ENCODE measurements around the gene SLC49A3. TPM values are rescaled to one million over a fixed set of nuclear protein-coding genes. Genes with fewer than 3 reads are reported as not detected.

Gene SLC49A3
- total RNA-seq, 2 donors from 2014 or later: 15.1 to 16.4 TPM

DNA sequence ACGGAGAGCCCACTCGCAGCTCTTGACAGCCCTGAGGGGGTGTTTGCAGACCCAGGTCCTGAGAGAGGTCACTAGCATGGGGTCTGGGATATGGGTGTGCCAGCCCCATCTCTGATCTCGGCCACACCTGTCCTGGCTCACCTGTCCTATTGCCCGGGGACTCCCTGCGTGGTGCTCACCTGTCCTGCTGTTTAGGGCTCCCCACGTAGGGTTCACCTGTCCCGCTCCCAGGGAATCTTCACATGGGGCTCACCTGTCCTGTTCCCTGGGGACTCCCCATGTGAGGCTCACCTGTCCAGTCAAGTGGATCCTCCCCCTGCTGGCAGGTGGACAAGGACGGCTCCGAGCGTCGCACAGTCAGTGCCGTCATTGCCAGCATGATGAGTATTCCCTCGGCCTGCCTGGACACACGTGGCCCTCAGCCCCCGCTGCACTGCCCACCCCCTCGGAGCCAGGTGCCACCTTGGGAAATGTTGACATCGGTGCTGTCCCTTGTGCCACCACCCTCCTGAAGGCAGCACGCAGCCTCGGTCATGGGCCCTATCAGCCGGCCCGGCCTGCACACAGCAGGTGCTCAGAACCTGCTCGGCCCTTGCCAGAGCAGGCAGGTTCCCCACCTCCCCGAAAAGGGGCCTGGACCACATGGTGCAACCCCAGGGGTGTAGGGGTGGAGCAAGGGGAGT, 6.3 kb downstream of the SLC49A3 start:
- DNase-seq: no peak
- Mint-ChIP-seq H3K4me1 (peaks cover 2% of the 10 kb centered on the region), H3K27ac (no peak overlapping the region), H3K36me3 (ENCODE audit: low read depth) (peaks cover 5% of the 10 kb centered on the region), H3K27me3 (ENCODE audit: insufficient read depth) (peaks cover 2% of the 10 kb centered on the region), H3K4me3 (no peak overlapping the region), H3K9me3 (no peaks in the 10 kb centered on the region)
- no peak overlapping the region for H3K9ac ChIP-seq (ENCODE audit: extremely low read depth, low read length, poor library complexity, severe bottlenecking)
- WGBS, 2 experiments (ENCODE audit: insufficient coverage in 1 of 2, insufficient read length in 1 of 2): 94 to 99% methylated on average over 17 to 23 of the region's 23 CpGs
- no peaks in the 10 kb centered on the region for H3K9me3 ChIP-seq (ENCODE audit: control insufficient read depth, low read length)
- no peaks in the 10 kb centered on the region for H3K27me3 ChIP-seq (ENCODE audit: control insufficient read depth, insufficient read depth, low read length, poor library complexity, severe bottlenecking)
- H3K27ac ChIP-seq (ENCODE audit: low read depth, low read length): no peak overlapping the region
- no peak overlapping the region for H3K4me3 ChIP-seq (ENCODE audit: low read length)
- TF ChIP-seq, protein P1, sequence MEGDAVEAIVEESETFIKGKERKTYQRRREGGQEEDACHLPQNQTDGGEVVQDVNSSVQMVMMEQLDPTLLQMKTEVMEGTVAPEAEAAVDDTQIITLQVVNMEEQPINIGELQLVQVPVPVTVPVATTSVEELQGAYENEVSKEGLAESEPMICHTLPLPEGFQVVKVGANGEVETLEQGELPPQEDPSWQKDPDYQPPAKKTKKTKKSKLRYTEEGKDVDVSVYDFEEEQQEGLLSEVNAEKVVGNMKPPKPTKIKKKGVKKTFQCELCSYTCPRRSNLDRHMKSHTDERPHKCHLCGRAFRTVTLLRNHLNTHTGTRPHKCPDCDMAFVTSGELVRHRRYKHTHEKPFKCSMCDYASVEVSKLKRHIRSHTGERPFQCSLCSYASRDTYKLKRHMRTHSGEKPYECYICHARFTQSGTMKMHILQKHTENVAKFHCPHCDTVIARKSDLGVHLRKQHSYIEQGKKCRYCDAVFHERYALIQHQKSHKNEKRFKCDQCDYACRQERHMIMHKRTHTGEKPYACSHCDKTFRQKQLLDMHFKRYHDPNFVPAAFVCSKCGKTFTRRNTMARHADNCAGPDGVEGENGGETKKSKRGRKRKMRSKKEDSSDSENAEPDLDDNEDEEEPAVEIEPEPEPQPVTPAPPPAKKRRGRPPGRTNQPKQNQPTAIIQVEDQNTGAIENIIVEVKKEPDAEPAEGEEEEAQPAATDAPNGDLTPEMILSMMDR (conservative IDR thresholded peaks at IDR 0.05): no peak
- no peaks in the 10 kb centered on the region for H3K4me1 ChIP-seq (ENCODE audit: control insufficient read depth, insufficient read depth, low read length)
- H3K36me3 ChIP-seq (ENCODE audit: control insufficient read depth, insufficient read depth, low read length): no peaks in the 10 kb centered on the region

DNA sequence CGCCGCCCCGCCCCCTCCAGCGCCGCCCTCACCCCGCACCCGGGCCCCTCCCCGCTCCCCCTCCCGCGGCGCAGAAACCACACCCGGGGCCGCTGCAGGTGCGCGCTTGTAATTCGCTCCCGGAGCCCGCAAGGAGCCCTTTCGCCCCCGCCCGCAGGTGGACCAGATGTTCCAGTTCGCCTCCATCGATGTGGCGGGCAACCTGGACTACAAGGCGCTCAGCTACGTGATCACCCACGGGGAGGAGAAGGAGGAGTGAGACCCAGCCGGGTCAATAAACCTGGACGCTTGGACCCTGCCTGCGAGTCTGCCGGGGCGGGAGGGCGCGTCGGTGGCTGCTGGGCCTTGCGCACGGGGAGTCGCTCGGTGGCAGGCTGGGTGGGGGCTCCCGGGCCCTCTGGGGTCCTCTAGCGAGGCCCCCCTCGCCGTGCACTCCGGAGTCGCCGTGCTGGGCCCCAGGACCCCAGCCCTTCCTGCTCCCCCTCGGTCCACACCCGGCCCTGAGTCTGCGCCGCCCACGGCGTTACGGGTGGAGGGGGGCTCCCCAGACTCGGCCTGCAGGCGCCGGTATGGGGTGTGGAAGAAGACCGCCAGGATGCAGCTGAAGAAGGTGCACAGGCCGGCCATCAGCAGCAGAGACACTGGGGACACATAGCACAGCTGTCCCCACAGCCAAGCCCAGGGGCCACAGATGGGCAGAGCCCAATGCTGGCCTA, 7.1 kb downstream of the SLC49A3 start:
- Mint-ChIP-seq H3K4me3 (peak overlapping the region; percentile 47), H3K27ac (no peak overlapping the region), H3K27me3 (ENCODE audit: insufficient read depth) (peaks cover 2% of the 10 kb centered on the region), H3K9me3 (no peaks in the 10 kb centered on the region), H3K36me3 (ENCODE audit: low read depth) (peaks cover 5% of the 10 kb centered on the region), H3K4me1 (peaks cover 2% of the 10 kb centered on the region)
- TF ChIP-seq, protein P1 (conservative IDR thresholded peaks at IDR 0.05): no peak
- H3K27ac ChIP-seq (ENCODE audit: low read depth, low read length): no peak overlapping the region
- H3K9ac ChIP-seq (ENCODE audit: extremely low read depth, low read length, poor library complexity, severe bottlenecking): no peak overlapping the region
- no peaks in the 10 kb centered on the region for H3K27me3 ChIP-seq (ENCODE audit: control insufficient read depth, insufficient read depth, low read length, poor library complexity, severe bottlenecking)
- peak; percentile 75 for DNase-seq
- no peaks in the 10 kb centered on the region for H3K36me3 ChIP-seq (ENCODE audit: control insufficient read depth, insufficient read depth, low read length)
- WGBS, 2 experiments (ENCODE audit: insufficient coverage in 1 of 2, insufficient read length in 1 of 2): 89 to 98% methylated on average over 29 to 53 of the region's 58 CpGs
- no peak overlapping the region for H3K4me3 ChIP-seq (ENCODE audit: low read length)
- no peaks in the 10 kb centered on the region for H3K9me3 ChIP-seq (ENCODE audit: control insufficient read depth, low read length)
- no peaks in the 10 kb centered on the region for H3K4me1 ChIP-seq (ENCODE audit: control insufficient read depth, insufficient read depth, low read length)

DNA sequence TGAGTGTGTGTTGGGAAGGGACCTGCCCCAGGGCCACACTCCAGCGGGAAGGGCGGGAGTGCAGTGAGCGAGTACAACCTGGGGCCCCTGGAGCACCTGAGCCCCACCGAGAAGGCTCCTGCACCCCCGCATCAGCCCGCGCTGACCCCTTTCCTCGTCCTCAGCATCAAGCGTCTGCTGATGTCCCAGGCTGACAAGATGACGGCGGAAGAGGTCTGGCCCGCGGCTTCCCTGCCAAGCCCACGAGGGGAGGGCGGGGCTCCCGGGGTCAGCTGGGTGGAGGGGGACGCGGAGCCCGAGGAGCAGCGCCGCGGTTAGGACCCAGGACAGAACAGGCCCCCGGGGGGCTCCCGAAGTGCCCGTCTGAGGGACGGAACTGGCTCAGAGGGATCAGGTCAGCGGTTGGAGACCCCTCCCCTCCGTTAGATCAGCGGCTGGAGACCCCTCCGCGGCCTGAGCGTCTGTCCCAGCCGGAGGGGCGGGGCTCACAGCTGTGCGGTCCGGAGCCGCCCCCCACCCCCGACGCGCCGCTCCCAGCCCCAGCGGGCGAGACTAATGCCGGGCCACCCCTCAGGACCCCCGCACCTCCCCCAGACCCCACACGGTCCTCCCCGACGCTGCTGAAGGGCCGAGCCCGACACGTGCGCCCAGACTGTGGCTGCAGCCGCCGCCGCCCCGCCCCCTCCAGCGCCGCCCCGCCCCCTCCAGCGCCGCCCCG, 7.9 kb downstream of the SLC49A3 start:
- Histone ChIP-seq H3K27ac (ENCODE audit: low read depth, low read length) (no peak overlapping the region), H3K36me3 (ENCODE audit: control insufficient read depth, insufficient read depth, low read length) (no peaks in the 10 kb centered on the region), H3K4me3 (ENCODE audit: low read length) (peak overlapping the region; percentile 58), H3K9ac (ENCODE audit: extremely low read depth, low read length, poor library complexity, severe bottlenecking) (no peak overlapping the region), H3K9me3 (ENCODE audit: control insufficient read depth, low read length) (no peaks in the 10 kb centered on the region), H3K27me3 (ENCODE audit: control insufficient read depth, insufficient read depth, low read length, poor library complexity, severe bottlenecking) (no peaks in the 10 kb centered on the region), H3K4me1 (ENCODE audit: control insufficient read depth, insufficient read depth, low read length) (no peaks in the 10 kb centered on the region)
- H3K36me3 Mint-ChIP-seq (ENCODE audit: low read depth): peaks cover 5% of the 10 kb centered on the region
- H3K4me1 Mint-ChIP-seq: peaks cover 4% of the 10 kb centered on the region
- no peaks in the 10 kb centered on the region for H3K9me3 Mint-ChIP-seq
- peaks cover 2% of the 10 kb centered on the region for H3K27me3 Mint-ChIP-seq (ENCODE audit: insufficient read depth)
- WGBS, 2 experiments (ENCODE audit: insufficient coverage in 1 of 2, insufficient read length in 1 of 2): 14 to 22% methylated on average over 17 to 46 of the region's 62 CpGs
- H3K4me3 Mint-ChIP-seq: peak overlapping the region; percentile 47
- no peak overlapping the region for H3K27ac Mint-ChIP-seq
- peak; percentile 87 for DNase-seq
- TF ChIP-seq, protein P1 (conservative IDR thresholded peaks at IDR 0.05): no peak
